H1 (cell line): Measurements from ENCODE around the gene PRG3. TPM values are rescaled to one million over a fixed set of nuclear protein-coding genes. Genes with fewer than 3 reads are reported as not detected.

ENCODE experiments used
- CTCF ChIA-PET: fragments of 300-600 bp; sonication (Branson Sonifier 250); formaldehyde crosslinking; loops from one replicate; lab custom pipeline; 2021; ENCODE audit not compliant: partially characterized antibody; lab: Charles Lee
- POLR2A ChIA-PET: fragments of 300-600 bp; sonication (Branson Sonifier 250); formaldehyde crosslinking; loops from one replicate; lab custom pipeline; 2021; ENCODE audit warnings: inconsistent platforms; ENCODE audit not compliant: partially characterized antibody; lab: Charles Lee
- DNase-seq, 2 experiments: peaks; one replicate each; pipeline versions ENCODE4 v3.0.0 to v3.0.0-alpha.2; 2010 to 2022; ENCODE audit warnings: low spot score in 2 of 2, low read depth in 1 of 2, mixed read lengths in 1 of 2
- FAIRE-seq: peaks from 2 replicates; lab custom pipeline; 2011; peaks lifted over from hg19 to GRCh38; lab: Jason Lieb, UNC
- H2AFZ ChIP-seq: 2 replicates; pipeline ENCODE4 v1.8.1; 2012; ENCODE audit warnings: low read length, inconsistent platforms
- H2AK5ac ChIP-seq: 2 replicates; pipeline ENCODE4 v1.6.1; 2013; ENCODE audit warnings: low read depth, low read length
- H2BK120ac ChIP-seq: replicated peaks from 2 replicates; pipeline ENCODE3; 2013; ENCODE audit warnings: low read depth, low read length, inconsistent platforms
- H2BK12ac ChIP-seq: 2 replicates; pipeline ENCODE4 v1.6.1; 2013; ENCODE audit warnings: low read depth, low read length
- H2BK15ac ChIP-seq: 2 replicates; pipeline ENCODE4 v1.6.1; 2013; ENCODE audit warnings: low read length
- H2BK20ac ChIP-seq: 2 replicates; pipeline ENCODE4 v1.6.1; 2013; ENCODE audit warnings: low read length
- H2BK5ac ChIP-seq: 2 replicates; pipeline ENCODE4 v1.6.1; 2013; ENCODE audit warnings: low read depth, low read length
- H3K14ac ChIP-seq: 2 replicates; pipeline ENCODE4 v1.6.1; 2013; ENCODE audit warnings: inconsistent platforms; ENCODE audit not compliant: insufficient read length
- H3K18ac ChIP-seq: 2 replicates; pipeline ENCODE4 v1.6.1; 2013; ENCODE audit warnings: low read length; ENCODE audit errors: extremely low read depth
- H3K23ac ChIP-seq: 2 replicates; pipeline ENCODE4 v1.6.1; 2013; ENCODE audit warnings: inconsistent platforms; ENCODE audit not compliant: insufficient read length
- H3K23me2 ChIP-seq: 2 replicates; pipeline ENCODE4 v1.6.1; 2013; ENCODE audit warnings: low read depth, low read length
- H3K27ac ChIP-seq: 2 replicates; pipeline ENCODE4 v1.6.1; 2011; ENCODE audit warnings: low read depth, low read length, inconsistent platforms
- H3K27me3 ChIP-seq, 4 experiments: replicated peaks in 1 of 4; 1 replicate in 1 of 4; 2 replicates in 3 of 4; pipeline versions ENCODE4 v1.6.1 to v1.8.1; 2011 to 2013; ENCODE audit warnings: low read length in 3 of 4, mild to moderate bottlenecking in 3 of 4, inconsistent platforms in 2 of 4, mixed read lengths in 2 of 4, moderate library complexity in 1 of 4; ENCODE audit not compliant: control insufficient read depth in 3 of 4, insufficient read depth in 3 of 4; ENCODE audit errors: extremely low read depth in 1 of 4
- H3K36me3 ChIP-seq, 4 experiments: 2 replicates each; pipeline versions ENCODE4 v1.6.1 to v1.8.1; 2011 to 2013; ENCODE audit warnings: mild to moderate bottlenecking in 4 of 4, low read length in 3 of 4, moderate library complexity in 2 of 4, control low read depth in 1 of 4, inconsistent platforms in 1 of 4; ENCODE audit not compliant: insufficient read depth in 4 of 4, control insufficient read depth in 2 of 4
- H3K4ac ChIP-seq: replicated peaks from 2 replicates; pipeline ENCODE3; 2013; ENCODE audit warnings: low read length, low read depth, mixed read lengths, inconsistent platforms; ENCODE audit not compliant: insufficient read length
- H3K4me1 ChIP-seq, 4 experiments: replicated peaks in 1 of 4; 1 replicate in 1 of 4; 2 replicates in 3 of 4; pipeline versions ENCODE4 v1.6.1 to v1.8.1; 2011 to 2013; ENCODE audit warnings: low read length in 3 of 4, inconsistent platforms in 2 of 4, mixed read lengths in 1 of 4; ENCODE audit not compliant: insufficient read depth in 4 of 4, control insufficient read depth in 3 of 4
- H3K4me2 ChIP-seq, 2 experiments: 2 replicates each; pipeline versions ENCODE4 v1.6.1 to v1.8.1; 2011 to 2013; ENCODE audit warnings: low read depth in 2 of 2, low read length in 2 of 2, control low read depth in 1 of 2, inconsistent platforms in 1 of 2, mild to moderate bottlenecking in 1 of 2; ENCODE audit not compliant: insufficient read depth in 1 of 2
- H3K4me3 ChIP-seq, 4 experiments: fragments of 200-600, 300-600 bp in 1 of 4; sonication (generic), shearing (Covaris generic), sonication (Bioruptor Twin) in 1 of 4; 2 replicates each; pipeline versions ENCODE4 v1.5.1 to v1.8.1; 2011 to 2016; ENCODE audit warnings: low read length in 4 of 4, low read depth in 3 of 4, control low read depth in 2 of 4, inconsistent platforms in 2 of 4, mild to moderate bottlenecking in 2 of 4, mixed read lengths in 1 of 4, moderate library complexity in 1 of 4; ENCODE audit not compliant: insufficient read depth in 2 of 4; ENCODE audit errors: extremely low read depth in 1 of 4
- H3K56ac ChIP-seq: replicated peaks from 2 replicates; pipeline ENCODE3; 2013; ENCODE audit warnings: low read depth, mild to moderate bottlenecking, mixed read lengths, low read length, inconsistent platforms; ENCODE audit not compliant: insufficient read length
- H3K79me1 ChIP-seq: 2 replicates; pipeline ENCODE4 v1.6.1; 2013; ENCODE audit warnings: low read depth, low read length, control low read depth
- H3K79me2 ChIP-seq, 2 experiments: 2 replicates each; pipeline versions ENCODE4 v1.6.1 to v1.8.1; 2012 to 2013; ENCODE audit warnings: low read length in 2 of 2, mild to moderate bottlenecking in 2 of 2, inconsistent platforms in 1 of 2; ENCODE audit not compliant: insufficient read depth in 2 of 2, control insufficient read depth in 1 of 2
- H3K9ac ChIP-seq, 4 experiments: replicated peaks in 1 of 4; 1 replicate in 1 of 4; 2 replicates in 3 of 4; pipeline versions ENCODE4 v1.6.1 to v1.8.1; 2011 to 2013; ENCODE audit warnings: low read depth in 3 of 4, low read length in 3 of 4, control low read depth in 2 of 4, mild to moderate bottlenecking in 2 of 4, moderate library complexity in 2 of 4, inconsistent platforms in 1 of 4; ENCODE audit errors: extremely low read depth in 1 of 4
- H3K9me3 ChIP-seq, 2 experiments: 2 replicates each; pipeline versions ENCODE4 v1.6.1 to v1.8.1; 2012 to 2013; ENCODE audit warnings: mild to moderate bottlenecking in 2 of 2, moderate library complexity in 2 of 2, control low read depth in 1 of 2, inconsistent platforms in 1 of 2, low read depth in 1 of 2, low read length in 1 of 2, mixed read lengths in 1 of 2; ENCODE audit not compliant: insufficient read depth in 2 of 2
- H4K20me1 ChIP-seq, 2 experiments: replicated peaks in 1 of 2; 2 replicates each; pipeline versions ENCODE3 to v1.8.1; 2011 to 2013; ENCODE audit warnings: inconsistent platforms in 2 of 2, low read length in 2 of 2, mild to moderate bottlenecking in 1 of 2; ENCODE audit not compliant: insufficient read depth in 2 of 2, control insufficient read depth in 1 of 2
- H4K5ac ChIP-seq: 2 replicates; pipeline ENCODE4 v1.6.1; 2013; ENCODE audit warnings: low read length, low read depth, mixed read lengths, inconsistent platforms; ENCODE audit not compliant: insufficient read length
- H4K8ac ChIP-seq: 2 replicates; pipeline ENCODE4 v1.8.0; 2013; ENCODE audit warnings: mild to moderate bottlenecking, moderate library complexity, low read length, inconsistent platforms; ENCODE audit not compliant: insufficient read depth; ENCODE audit errors: extremely low read depth
- H4K91ac ChIP-seq: replicated peaks from 2 replicates; pipeline ENCODE3; 2013; ENCODE audit warnings: low read length, mixed read lengths, inconsistent platforms; ENCODE audit not compliant: insufficient read length
- BCL11A ChIP-seq, 2 experiments: IDR thresholded peaks; one replicate each; pipeline ENCODE4 v1.6.1; 2011; ENCODE audit warnings: low read depth in 2 of 2, low read length in 2 of 2, mild to moderate bottlenecking in 2 of 2
- CBX8 ChIP-seq: fragments of 300-800, 300-1000 bp; sonication (generic); IDR thresholded peaks from 2 replicates; pipeline ENCODE4 v1.7.1; 2016; ENCODE audit warnings: low read depth, low read length, borderline replicate concordance
- KDM4A ChIP-seq: IDR thresholded peaks from one replicate; pipeline ENCODE4 v1.7.1; 2012; ENCODE audit warnings: low read depth, mild to moderate bottlenecking, moderate library complexity, low read length, inconsistent platforms; ENCODE audit not compliant: severe bottlenecking
- RBBP5 ChIP-seq: IDR thresholded peaks from 2 replicates; pipeline ENCODE4 v1.7.1; 2012; ENCODE audit warnings: low read depth, mild to moderate bottlenecking, inconsistent platforms, low read length, moderate library complexity, borderline replicate concordance
- SUZ12 ChIP-seq: fragments of 200-600 bp; sonication (generic); IDR thresholded peaks from 2 replicates; pipeline ENCODE4 v1.6.1; 2012; ENCODE audit warnings: mild to moderate bottlenecking, inconsistent platforms, low read length, moderate library complexity, mixed read lengths
- TEAD4 ChIP-seq: IDR thresholded peaks from 2 replicates; pipeline ENCODE4 v1.6.1; 2012; ENCODE audit warnings: low read depth, low read length, inconsistent platforms, mixed read lengths
- WGBS, 2 experiments: shearing (Covaris generic) in 1 of 2; methylation state at CpG; one replicate each; pipeline versions ENCODE4 v1.1.6 to v1.1.7; 2013 to 2015; ENCODE audit warnings: low lambda C conversion rate in 2 of 2, mixed read lengths in 2 of 2, inconsistent platforms in 1 of 2, low coverage in 1 of 2, missing lambda C conversion rate in 1 of 2; ENCODE audit not compliant: insufficient replicate concordance in 2 of 2, insufficient coverage in 1 of 2, insufficient read length in 1 of 2; ENCODE audit errors: extremely low coverage in 1 of 2, missing lambda C conversion rate in 1 of 2; 5-methylcytosine and 5-hydroxymethylcytosine counted together
- polyA plus RNA-seq, 7 experiments: library from polyadenylated mRNA; depleted of rRNA in 3 of 7; stranded (reverse) in 5 of 7; unstranded in 2 of 7; fragments of >200 nt in 5 of 7; fragments of 200-250 nt in 2 of 7; gene quantifications; 1 replicate in 5 of 7; 2 replicates in 1 of 7; 4 replicates in 1 of 7; pipeline versions ENCODE4 v1.2.1 to v1.2.3, GENCODE V29; 2011 to 2013; ENCODE audit warnings: missing spikeins in 2 of 7, mixed read lengths in 2 of 7
- total RNA-seq: library from RNA; stranded (reverse); fragmentation: NEBNext Ultra II Directional; extraction: Animal tissue kit (Norgen Biotek cat#: 25700); gene quantifications from 2 replicates; pipeline ENCODE4 v1.2.1, GENCODE V29; 2021

PRG3 gene
- total and polyA plus RNA-seq, 2 of the 8 experiments (the other 6 are each of a cell fraction or from before 2014, with no cell fraction given), result not detected

- Histone ChIP-seq H2AFZ (no peak overlapping the region), H2BK15ac (no peak overlapping the region), H3K36me3 (peaks cover 8 to 46% (median 25%) of the 10 kb centered on the region in 4 experiments; a peak in 6 of 8 replicates), H3K27ac (no peak overlapping the region), H3K9me3 (no peaks in the 10 kb centered on the region), H2BK120ac (no peak overlapping the region), H2BK5ac (no peak overlapping the region), H4K5ac (no peak overlapping the region), H3K9ac (no peak overlapping the region), H2BK12ac (no peak overlapping the region), H3K4me3 (no peak overlapping the region), H2AK5ac (no peak overlapping the region), H4K8ac (no peak overlapping the region), H3K79me1 (no peaks in the 10 kb centered on the region), H3K56ac (no peak overlapping the region), H3K18ac (no peak overlapping the region), H4K20me1 (peaks cover 0 to 2% of the 10 kb centered on the region in 2 experiments), H4K91ac (no peak overlapping the region), H3K27me3 (no peaks in the 10 kb centered on the region), H3K4me2 (no peak overlapping the region), H3K4ac (no peak overlapping the region), H3K4me1 (no peaks in the 10 kb centered on the region; a peak in 2 of 7 replicates), H3K23me2 (no peaks in the 10 kb centered on the region), H2BK20ac (no peak overlapping the region), H3K23ac (no peak overlapping the region), H3K79me2 (no peaks in the 10 kb centered on the region), H3K14ac (no peak overlapping the region)
- DNase-seq (no peak), FAIRE-seq (no peak)
- POLR2A ChIA-PET, result interaction anchor here (1.4 kb wide), 1 partner anchor 11 kb away, joined by 3 read pairs; no protein-coding TSS in a partner anchor
- TF ChIP-seq RBBP5 (no peak), SUZ12 (no peak), BCL11A (IDR thresholded peaks at IDR 0.05; ENCODE audit: low read depth in 2 of 2, low read length in 2 of 2) (no peak), TEAD4 (no peak), CBX8 (no peak), KDM4A (no peak)
- 87% methylated on average over 3 of the region's 3 CpGs; no CpG with 5 or more reads in 1 of the 2 experiments for WGBS, 2 experiments
- CTCF ChIA-PET, result interaction anchor here (0.5 to 1.5 kb wide), 7 partner anchors 11 to 108 kb away, joined by 3 to 6 read pairs (median 3); no protein-coding TSS in a partner anchor
These were observed 38.2 kb upstream of the PRG3 start for GRCh38 chr11:57419146-57419545.
